ENCODE data around the gene FLG2. TPM values are rescaled to one million over a fixed set of nuclear protein-coding genes. Genes with fewer than 3 reads are reported as not detected.

Gene FLG2
- total RNA-seq = not detected

DNA sequence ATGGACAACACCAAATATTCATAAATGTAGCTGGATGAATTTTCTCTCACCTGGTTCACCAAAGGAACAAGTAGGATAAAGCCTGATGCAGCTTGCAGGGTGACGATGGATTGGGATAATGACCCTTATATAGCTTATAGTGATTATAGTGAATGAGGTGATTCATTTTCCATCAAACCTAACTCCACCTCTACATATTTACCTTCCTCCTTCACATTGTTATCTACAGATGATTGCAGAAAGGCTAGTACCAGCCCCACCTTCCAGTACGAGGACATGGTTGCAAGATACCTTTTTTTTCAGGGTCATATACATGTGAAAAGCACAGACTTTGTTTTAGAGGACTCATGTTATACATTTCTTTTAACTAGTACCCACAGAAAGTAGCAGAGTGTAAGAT, at the start of gene FLG2:
Gene FLG2, minus strand, starts transcription at position 101 of the 400 bp plus-strand sequence. CDS start 1,122 bp downstream, outside the sequence.
- TF ChIP-seq, protein P1, sequence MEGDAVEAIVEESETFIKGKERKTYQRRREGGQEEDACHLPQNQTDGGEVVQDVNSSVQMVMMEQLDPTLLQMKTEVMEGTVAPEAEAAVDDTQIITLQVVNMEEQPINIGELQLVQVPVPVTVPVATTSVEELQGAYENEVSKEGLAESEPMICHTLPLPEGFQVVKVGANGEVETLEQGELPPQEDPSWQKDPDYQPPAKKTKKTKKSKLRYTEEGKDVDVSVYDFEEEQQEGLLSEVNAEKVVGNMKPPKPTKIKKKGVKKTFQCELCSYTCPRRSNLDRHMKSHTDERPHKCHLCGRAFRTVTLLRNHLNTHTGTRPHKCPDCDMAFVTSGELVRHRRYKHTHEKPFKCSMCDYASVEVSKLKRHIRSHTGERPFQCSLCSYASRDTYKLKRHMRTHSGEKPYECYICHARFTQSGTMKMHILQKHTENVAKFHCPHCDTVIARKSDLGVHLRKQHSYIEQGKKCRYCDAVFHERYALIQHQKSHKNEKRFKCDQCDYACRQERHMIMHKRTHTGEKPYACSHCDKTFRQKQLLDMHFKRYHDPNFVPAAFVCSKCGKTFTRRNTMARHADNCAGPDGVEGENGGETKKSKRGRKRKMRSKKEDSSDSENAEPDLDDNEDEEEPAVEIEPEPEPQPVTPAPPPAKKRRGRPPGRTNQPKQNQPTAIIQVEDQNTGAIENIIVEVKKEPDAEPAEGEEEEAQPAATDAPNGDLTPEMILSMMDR (IDR thresholded peaks at IDR 0.05) = no peak
- no peak for DNase-seq
- H3K36me3 ChIP-seq = no peaks in the 10 kb centered on the region
- no peaks in the 10 kb centered on the region for H3K27me3 ChIP-seq
- H3K4me1 ChIP-seq = no peaks in the 10 kb centered on the region
- intact Hi-C loops (cut with DNase I; ENCODE audit: low total_unique reads) = no loop called here
- no peaks in the 10 kb centered on the region for H3K9me3 ChIP-seq
- no peak within 1 kb of the TSS for H3K4me3 ChIP-seq
- no peak within 1 kb of the TSS for H3K27ac ChIP-seq

DNA sequence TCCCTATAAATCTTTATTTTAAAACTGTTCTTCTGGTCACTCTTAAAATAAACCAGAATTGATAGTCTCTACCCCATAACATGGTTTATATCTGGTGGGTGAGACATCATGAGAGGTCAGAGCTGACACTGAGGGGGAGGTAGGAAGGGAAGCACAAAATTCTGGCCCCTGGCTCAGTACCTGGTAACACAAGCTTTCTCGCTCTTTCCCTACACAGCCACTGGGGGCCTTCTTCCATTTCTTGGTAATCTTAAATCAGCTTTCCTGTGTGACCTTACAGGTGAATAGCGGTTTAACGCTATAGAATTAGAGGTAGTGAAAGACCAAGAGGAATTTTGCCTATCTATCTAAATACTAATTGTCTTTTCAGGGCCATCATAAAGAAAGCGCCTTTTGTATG, 48.9 kb upstream of the FLG2 start:
- no peak overlapping the region for H3K4me3 ChIP-seq
- no peaks in the 10 kb centered on the region for H3K27me3 ChIP-seq
- no peak for TF ChIP-seq POLR2A (IDR thresholded peaks at IDR 0.05)
- TF ChIP-seq, protein P1 (IDR thresholded peaks at IDR 0.05) = no peak
- no peak overlapping the region for H3K27ac ChIP-seq
- H3K36me3 ChIP-seq = no peaks in the 10 kb centered on the region
- DNase-seq = no peak
- intact Hi-C loops (cut with DNase I; ENCODE audit: low total_unique reads) = no loop called here
- H3K9me3 ChIP-seq = no peaks in the 10 kb centered on the region
- H3K4me1 ChIP-seq = no peaks in the 10 kb centered on the region

DNA sequence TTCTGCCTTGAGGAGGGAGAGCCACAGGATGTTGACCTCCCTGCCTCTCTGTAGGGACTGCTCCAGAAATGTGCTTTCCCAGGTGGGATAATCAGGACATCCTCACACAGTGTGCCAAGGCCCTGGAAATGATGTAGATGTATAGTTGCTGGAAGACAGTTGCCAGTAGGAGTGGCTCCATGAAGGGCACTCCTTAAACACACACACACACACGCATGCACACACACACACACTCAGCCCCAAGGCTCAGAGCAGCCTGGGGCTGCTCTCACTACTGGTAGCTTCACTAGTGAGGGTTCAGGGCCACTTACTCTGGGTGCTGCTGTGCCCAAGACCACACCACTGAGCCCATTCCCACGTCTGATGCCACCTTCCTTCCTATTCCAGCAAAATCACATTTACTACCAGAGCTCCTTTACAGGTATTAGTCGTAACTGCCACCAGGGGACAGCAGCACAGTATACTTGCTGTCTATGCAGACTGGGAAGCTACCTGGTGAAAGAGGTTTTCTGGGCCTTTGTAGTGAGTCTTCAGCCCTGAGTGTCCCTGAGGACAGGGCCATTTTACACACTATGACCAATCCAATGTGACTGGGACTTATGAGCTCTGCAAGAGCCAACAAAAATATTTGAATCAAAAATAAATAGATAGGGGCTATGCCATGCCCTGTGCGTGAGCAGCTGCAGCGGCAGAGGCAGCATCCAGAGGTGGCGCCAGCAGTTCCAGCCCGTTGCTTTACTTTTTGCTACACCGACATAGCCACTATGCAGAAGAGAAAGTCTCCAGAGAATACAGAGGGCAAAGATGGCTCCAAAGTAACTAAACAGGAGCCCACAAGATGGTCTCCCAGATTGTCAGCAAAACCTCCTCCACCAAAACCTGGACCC, 39.2 kb upstream of the FLG2 start:
- no peak for DNase-seq
- Histone ChIP-seq H3K4me3 (no peak overlapping the region), H3K36me3 (no peaks in the 10 kb centered on the region), H3K9me3 (no peaks in the 10 kb centered on the region), H3K27me3 (no peaks in the 10 kb centered on the region), H3K4me1 (no peaks in the 10 kb centered on the region), H3K27ac (no peak overlapping the region)
- intact Hi-C loops (cut with DNase I; ENCODE audit: low total_unique reads) = no loop called here
- no peak for TF ChIP-seq POLR2A (IDR thresholded peaks at IDR 0.05)
- TF ChIP-seq, protein P1 (IDR thresholded peaks at IDR 0.05) = no peak

DNA sequence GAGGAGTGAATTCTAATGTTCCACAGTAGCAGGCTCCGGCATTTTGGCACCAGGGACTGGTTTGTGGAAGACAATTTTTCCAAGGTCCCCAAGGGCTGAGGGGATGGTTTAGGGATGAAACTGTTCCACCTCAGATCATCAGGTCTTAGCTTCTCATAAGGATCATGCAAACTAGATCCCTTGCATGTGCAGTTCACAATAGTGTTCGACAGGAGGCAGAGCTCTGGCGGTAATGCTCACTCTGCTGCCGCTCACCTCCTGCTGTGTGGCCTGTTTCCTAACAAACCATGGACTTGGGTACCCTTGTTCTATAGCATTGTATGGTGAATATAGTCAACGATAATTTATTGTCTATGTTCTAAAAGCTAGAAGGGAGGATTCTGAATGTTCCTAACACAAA, 37.7 kb upstream of the FLG2 start:
- intact Hi-C loops (cut with DNase I; ENCODE audit: low total_unique reads) = no loop called here
- H3K9me3 ChIP-seq = no peaks in the 10 kb centered on the region
- no peak for TF ChIP-seq POLR2A (IDR thresholded peaks at IDR 0.05)
- TF ChIP-seq, protein P1 (IDR thresholded peaks at IDR 0.05) = no peak
- no peak for DNase-seq
- H3K4me3 ChIP-seq = no peak overlapping the region
- no peaks in the 10 kb centered on the region for H3K4me1 ChIP-seq
- H3K27me3 ChIP-seq = no peaks in the 10 kb centered on the region
- no peak overlapping the region for H3K27ac ChIP-seq
- no peaks in the 10 kb centered on the region for H3K36me3 ChIP-seq

DNA sequence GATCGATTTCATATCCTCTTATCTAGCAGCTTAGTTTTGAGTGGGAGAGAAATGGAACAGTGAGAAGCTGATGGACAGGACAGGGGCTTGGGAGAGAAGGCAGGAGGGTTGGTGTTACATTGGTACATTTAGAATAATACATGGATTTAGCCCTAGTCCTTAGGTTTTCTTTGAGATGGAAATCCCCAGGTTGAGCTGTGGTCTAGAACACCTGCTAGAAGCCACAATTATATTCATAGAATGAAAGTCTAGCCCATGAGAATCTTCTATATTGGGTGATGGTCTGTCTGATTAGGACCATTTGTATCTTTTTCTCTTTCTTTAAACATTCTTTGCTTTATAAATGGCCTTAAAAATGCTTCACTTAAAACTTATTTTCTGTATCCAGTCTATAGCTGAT, 34.3 kb upstream of the FLG2 start:
- Histone ChIP-seq H3K36me3 (no peaks in the 10 kb centered on the region), H3K4me3 (no peak overlapping the region), H3K9me3 (no peaks in the 10 kb centered on the region), H3K27me3 (no peaks in the 10 kb centered on the region), H3K4me1 (no peaks in the 10 kb centered on the region), H3K27ac (no peak overlapping the region)
- no peak for DNase-seq
- no peak for TF ChIP-seq POLR2A (IDR thresholded peaks at IDR 0.05)
- TF ChIP-seq, protein P1 (IDR thresholded peaks at IDR 0.05) = no peak
- intact Hi-C loops (cut with DNase I; ENCODE audit: low total_unique reads) = no loop called here
